Pancreas (tissue), 10 donors: ENCODE measurements around the gene PRDM5. TPM values are rescaled to one million over a fixed set of nuclear protein-coding genes. Genes with fewer than 3 reads are reported as not detected.

ENCODE experiments used
- ATAC-seq, 4 donors: fragments of 200-7000 bp; cut with Tn5 transposase; one replicate each; pipeline versions ENCODE4 v1.8.0 to v1.9.1; 2020; ENCODE audit warnings: mild to moderate bottlenecking in 4 of 4, moderate library complexity in 4 of 4
- DNase-seq, 6 donors: peaks; one replicate each; pipeline ENCODE4 v3.0.0-alpha.2; 2020
- FAIRE-seq: peaks from 2 replicates; lab custom pipeline; 2012; peaks lifted over from hg19 to GRCh38; lab: Jason Lieb, UNC
- H3K27ac ChIP-seq, 4 donors: fragments of 200-600 bp; sonication (generic); 1 replicate in 3 of 4; 2 replicates in 1 of 4; pipeline versions ENCODE4 v1.5.0 to v1.8.0; 2020
- H3K27me3 ChIP-seq, 4 donors: fragments of 200-600 bp; one replicate each; pipeline ENCODE4 v1.8.0; 2021
- H3K36me3 ChIP-seq, 3 donors: fragments of 200-600 bp; sonication (generic) in 1 of 3; one replicate each; pipeline versions ENCODE4 v1.5.0 to v1.8.0; 2020 to 2021
- H3K4me1 ChIP-seq, 3 donors: fragments of 200-600 bp; one replicate each; pipeline ENCODE4 v1.8.0; 2021
- H3K4me3 ChIP-seq, 4 donors: fragments of 200-600 bp; sonication (generic) in 2 of 4; one replicate each; pipeline versions ENCODE4 v1.5.0 to v1.8.0; 2020 to 2021
- H3K9me3 ChIP-seq, 4 donors: fragments of 200-600 bp; one replicate each; pipeline ENCODE4 v1.8.0; 2021
- WGBS, 2 donors: extraction: QIAGEN DNeasy Blood & Tissue Kit; methylation state at CpG; one replicate each; pipeline ENCODE4 v1.1.7; 2013; 5-methylcytosine and 5-hydroxymethylcytosine counted together
- intact Hi-C, 3 donors: fragments of 100-400 bp; cut with DNase I; formaldehyde crosslinking; loops; one replicate each; pipeline versions ENCODE4 v1.11.1 to v1.14.2; 2022
- polyA plus RNA-seq, 2 donors: library from polyadenylated mRNA; stranded (reverse); fragments of 200-250 nt; gene quantifications; one replicate each; pipeline ENCODE4 v1.2.3, GENCODE V29; 2013
- total RNA-seq, 6 donors: library from RNA; stranded (reverse); fragmentation: NEBNext Ultra II Directional in 4 of 6; extraction: Animal tissue kit (Norgen Biotek cat#: 25700) in 4 of 6; gene quantifications; one replicate each; pipeline versions ENCODE4 v1.2.1 to v1.2.4, GENCODE V29; 2021 to 2023
- TF ChIP-seq, protein P1 (sequence below), 4 donors: fragments of 200-600 bp; sonication (generic) in 3 of 4; IDR thresholded peaks; one replicate each; pipeline versions ENCODE4 v1.5.0 to v1.8.0; 2021; ENCODE audit warnings: antibody characterized with exemption in 4 of 4
- donor health status: healthy with polysubstance abuse.
- donor health status: DM: no; HTN: no; CAD: no; lungs with moderate emphysema.
- donor health status: DM: no; HTN: no; CAD: no.
- donor health status: control.
- donor health status: control.
- donor health status: Bipolar disorder and iron deficiency.
- donor health status: DM: yes; HTN: yes; CAD: no.
- donor health status: DM: no; HTN: no; CAD: no.
- donor health status: DM: no; HTN: no; CAD: no.
- donor health status: DM: yes; HTN: yes; CAD: no.

PRDM5 gene
- total and polyA plus RNA-seq, 8 donors: 2.7 to 13.2 (median 9.5) TPM

DNA sequence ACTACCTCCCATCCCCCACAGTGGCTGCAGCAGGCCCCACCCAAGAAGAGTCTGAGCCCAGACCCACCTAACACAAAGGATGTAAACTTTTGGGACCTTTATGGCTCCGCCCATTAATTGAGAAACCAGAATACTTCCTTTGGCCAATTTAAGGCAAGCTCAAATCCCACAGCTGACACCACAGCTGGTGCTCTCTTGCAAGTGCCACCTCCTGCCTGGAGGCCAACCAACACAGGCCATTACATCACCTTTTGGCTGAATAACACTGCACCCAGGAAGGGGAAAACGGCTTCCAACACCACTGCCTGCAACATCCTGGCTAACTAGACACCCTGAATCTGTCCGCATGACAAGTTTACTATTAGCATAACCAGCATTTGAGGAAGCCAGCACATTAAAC lies 248.8 kb downstream of the PRDM5 start:
- DNase-seq (no peak), ATAC-seq (no peak), FAIRE-seq (no peak)
- 87 to 100% methylated on average over 3 of the region's 3 CpGs for WGBS, 2 donors
- Histone ChIP-seq H3K27me3 (no peaks in the 10 kb centered on the region), H3K4me1 (no peaks in the 10 kb centered on the region), H3K4me3 (no peak overlapping the region), H3K27ac (no peak overlapping the region), H3K9me3 (no peaks in the 10 kb centered on the region), H3K36me3 (no peaks in the 10 kb centered on the region)
- intact Hi-C loops: no loop called here
- TF ChIP-seq, protein P1, sequence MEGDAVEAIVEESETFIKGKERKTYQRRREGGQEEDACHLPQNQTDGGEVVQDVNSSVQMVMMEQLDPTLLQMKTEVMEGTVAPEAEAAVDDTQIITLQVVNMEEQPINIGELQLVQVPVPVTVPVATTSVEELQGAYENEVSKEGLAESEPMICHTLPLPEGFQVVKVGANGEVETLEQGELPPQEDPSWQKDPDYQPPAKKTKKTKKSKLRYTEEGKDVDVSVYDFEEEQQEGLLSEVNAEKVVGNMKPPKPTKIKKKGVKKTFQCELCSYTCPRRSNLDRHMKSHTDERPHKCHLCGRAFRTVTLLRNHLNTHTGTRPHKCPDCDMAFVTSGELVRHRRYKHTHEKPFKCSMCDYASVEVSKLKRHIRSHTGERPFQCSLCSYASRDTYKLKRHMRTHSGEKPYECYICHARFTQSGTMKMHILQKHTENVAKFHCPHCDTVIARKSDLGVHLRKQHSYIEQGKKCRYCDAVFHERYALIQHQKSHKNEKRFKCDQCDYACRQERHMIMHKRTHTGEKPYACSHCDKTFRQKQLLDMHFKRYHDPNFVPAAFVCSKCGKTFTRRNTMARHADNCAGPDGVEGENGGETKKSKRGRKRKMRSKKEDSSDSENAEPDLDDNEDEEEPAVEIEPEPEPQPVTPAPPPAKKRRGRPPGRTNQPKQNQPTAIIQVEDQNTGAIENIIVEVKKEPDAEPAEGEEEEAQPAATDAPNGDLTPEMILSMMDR (IDR thresholded peaks at IDR 0.05): no peak

DNA sequence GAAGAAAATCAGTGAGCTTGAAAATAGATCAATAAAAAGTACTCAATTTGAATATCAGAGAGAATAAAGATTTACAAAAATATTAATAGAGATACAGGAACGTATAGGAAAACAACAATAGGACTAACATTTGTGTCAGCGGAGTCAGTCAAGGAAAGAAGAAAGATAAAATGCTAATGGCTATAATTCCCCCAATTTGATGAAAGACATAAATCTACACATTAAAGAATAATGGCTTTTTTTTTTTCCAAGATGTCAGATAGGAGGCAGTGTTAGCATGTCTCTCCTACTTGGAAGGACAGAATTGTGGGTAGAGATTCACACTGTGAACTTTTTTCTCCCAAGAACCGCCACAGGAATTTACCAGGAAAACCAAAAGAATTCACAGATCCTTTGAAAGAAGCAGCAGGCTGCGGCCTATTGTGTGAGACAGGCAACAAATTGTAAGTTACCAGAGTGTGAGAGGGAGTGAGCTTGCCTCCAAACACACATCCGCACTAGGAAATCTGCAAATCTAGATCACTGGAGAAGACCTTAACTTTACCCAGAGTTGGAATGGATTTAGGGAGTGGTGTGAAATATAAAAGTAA lies 249.9 kb downstream of the PRDM5 start:
- WGBS, 2 donors: 89 to 94% methylated on average over 5 of the region's 5 CpGs
- ATAC-seq: no peak
- FAIRE-seq: no peak

GRCh38 chr4:120672076-120672475 lies 250.4 kb downstream of the PRDM5 start:
- TF ChIP-seq, protein P1 (IDR thresholded peaks at IDR 0.05): no peak
- no peaks in the 10 kb centered on the region for H3K27me3 ChIP-seq
- intact Hi-C loops: no loop called here
- no peaks in the 10 kb centered on the region for H3K4me1 ChIP-seq
- no peak for DNase-seq
- H3K4me3 ChIP-seq: no peak overlapping the region
- no peak for ATAC-seq
- whole genome bisulfite sequencing, 2 donors: 4 to 51% methylated on average over 1 of the region's 1 CpG
- FAIRE-seq: no peak
- no peaks in the 10 kb centered on the region for H3K9me3 ChIP-seq
- no peaks in the 10 kb centered on the region for H3K36me3 ChIP-seq
- no peak overlapping the region for H3K27ac ChIP-seq

More for the DNA sequence above, 249.9 kb downstream of the PRDM5 start:
- DNase-seq: no peak
- no peak overlapping the region for H3K27ac ChIP-seq
- H3K27me3 ChIP-seq: no peaks in the 10 kb centered on the region
- intact Hi-C loops: no loop called here
- no peaks in the 10 kb centered on the region for H3K9me3 ChIP-seq
- no peaks in the 10 kb centered on the region for H3K4me1 ChIP-seq
- H3K36me3 ChIP-seq: no peaks in the 10 kb centered on the region
- TF ChIP-seq, protein P1 (IDR thresholded peaks at IDR 0.05): no peak
- H3K4me3 ChIP-seq: no peak overlapping the region

DNA sequence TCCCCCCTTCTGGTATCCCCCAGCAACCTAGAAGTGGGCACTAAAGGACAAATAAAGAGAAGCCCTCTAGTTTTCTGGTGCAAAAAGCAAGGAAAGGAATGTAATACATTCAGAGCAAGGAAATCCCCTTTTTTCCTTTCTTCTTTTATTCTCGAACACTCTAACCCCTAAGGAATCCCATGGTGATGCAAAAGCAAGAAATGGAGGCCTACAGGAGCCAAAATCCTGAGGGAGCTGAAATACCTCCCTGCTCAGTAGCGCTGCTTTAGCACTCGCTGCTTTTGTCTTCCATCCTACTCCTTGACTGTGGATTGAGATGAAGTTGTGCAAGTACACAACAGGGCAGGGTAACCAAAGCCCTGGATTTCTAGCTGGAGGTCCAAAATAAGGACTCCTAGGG lies 251.0 kb downstream of the PRDM5 start:
- H3K9me3 ChIP-seq: no peaks in the 10 kb centered on the region
- TF ChIP-seq, protein P1 (IDR thresholded peaks at IDR 0.05): no peak
- no peak overlapping the region for H3K27ac ChIP-seq
- 95 to 97% methylated on average over 3 of the region's 3 CpGs for WGBS, 2 donors
- no peaks in the 10 kb centered on the region for H3K27me3 ChIP-seq
- no peak for ATAC-seq
- intact Hi-C loops: no loop called here
- DNase-seq: no peak
- FAIRE-seq: no peak
- H3K4me3 ChIP-seq: no peak overlapping the region
- H3K36me3 ChIP-seq: no peaks in the 10 kb centered on the region
- no peaks in the 10 kb centered on the region for H3K4me1 ChIP-seq

- Histone ChIP-seq H3K9me3 (no peaks in the 10 kb centered on the region), H3K27me3 (no peaks in the 10 kb centered on the region), H3K27ac (no peak overlapping the region), H3K4me3 (no peak overlapping the region), H3K4me1 (no peaks in the 10 kb centered on the region), H3K36me3 (no peaks in the 10 kb centered on the region)
- DNase-seq (no peak), ATAC-seq (no peak), FAIRE-seq (no peak)
- WGBS, 2 donors: 88 to 89% methylated on average over 3 of the region's 3 CpGs
- intact Hi-C loops: no loop called here
- TF ChIP-seq, protein P1 (IDR thresholded peaks at IDR 0.05): no peak
Observed at GRCh38 chr4:120667102-120667501, 255.4 kb downstream of the PRDM5 start.
